Measurements from ENCODE around the gene DNALI1.

- TF ChIP-seq CTCF (IDR thresholded peaks at IDR 0.05): no peak
- no peak for TF ChIP-seq ZFX (IDR thresholded peaks at IDR 0.05; ENCODE audit: borderline replicate concordance)
These were observed 38.9 kb downstream of the DNALI1 start, which contains the start of gene GNL2 for GRCh38 chr1:37595440-37596181.
